ENCODE data around the gene FADD.
A peak's percentile ranks its signal among the peaks of the same experiment; 100 is the strongest.

Gene FADD

GRCh38 chr11:70174547-70175235 is 28.4 kb upstream of the FADD start (continued):
- TF ChIP-seq TSHZ2 (CRISPR knock-in tag; IDR thresholded peaks at IDR 0.05) (no peak), SNAI2 (CRISPR knock-in tag; IDR thresholded peaks at IDR 0.05) (no peak), ZNF565 (CRISPR knock-in tag; conservative IDR thresholded peaks at IDR 0.05; ENCODE audit: low read depth) (no peak)

- no peak for TF ChIP-seq TSHZ2 (CRISPR knock-in tag; IDR thresholded peaks at IDR 0.05)
- no peak for TF ChIP-seq ZNF8 (CRISPR knock-in tag; IDR thresholded peaks at IDR 0.05)
- TF ChIP-seq POU6F1 (CRISPR knock-in tag; IDR thresholded peaks at IDR 0.05; ENCODE audit: borderline replicate concordance, low read depth): no peak
- TF ChIP-seq TOX (CRISPR knock-in tag; IDR thresholded peaks at IDR 0.05; ENCODE audit: borderline replicate concordance): no peak
- no peak for TF ChIP-seq ZNF565 (CRISPR knock-in tag; conservative IDR thresholded peaks at IDR 0.05; ENCODE audit: low read depth)
- no peak for TF ChIP-seq SNAI2 (CRISPR knock-in tag; IDR thresholded peaks at IDR 0.05)
- TF ChIP-seq CREB5 (CRISPR knock-in tag; IDR thresholded peaks at IDR 0.05; ENCODE audit: low read depth): no peak
- no peak for TF ChIP-seq GLIS3 (CRISPR knock-in tag; IDR thresholded peaks at IDR 0.05)
- no peak for TF ChIP-seq BACH2 (CRISPR knock-in tag; IDR thresholded peaks at IDR 0.05; ENCODE audit: borderline replicate concordance)
- no peak for TF ChIP-seq ESRRG (CRISPR knock-in tag; IDR thresholded peaks at IDR 0.05)
- TF ChIP-seq RARB (CRISPR knock-in tag; IDR thresholded peaks at IDR 0.05): no peak
- no peak for TF ChIP-seq PPARA (CRISPR knock-in tag; IDR thresholded peaks at IDR 0.05; ENCODE audit: borderline replicate concordance)
- TF ChIP-seq ZNF70 (CRISPR knock-in tag; IDR thresholded peaks at IDR 0.05): no peak
- TF ChIP-seq CSDC2 (CRISPR knock-in tag; IDR thresholded peaks at IDR 0.05): no peak
- TF ChIP-seq ISL1 (CRISPR knock-in tag; IDR thresholded peaks at IDR 0.05): no peak
- ATAC-seq: no peak
Observed at GRCh38 chr11:70175236-70175698, 27.8 kb upstream of the FADD start.

GRCh38 chr11:70176940-70177689 is 26.0 kb upstream of the FADD start:
- TF ChIP-seq TCF4 (CRISPR knock-in tag; IDR thresholded peaks at IDR 0.05; ENCODE audit: borderline replicate concordance) (no peak), PPARA (CRISPR knock-in tag; IDR thresholded peaks at IDR 0.05; ENCODE audit: borderline replicate concordance) (no peak), ESRRG (CRISPR knock-in tag; IDR thresholded peaks at IDR 0.05) (no peak), PATZ1 (CRISPR knock-in tag; IDR thresholded peaks at IDR 0.05; ENCODE audit: borderline replicate concordance) (no peak), OSR1 (CRISPR knock-in tag; IDR thresholded peaks at IDR 0.05) (no peak), RARB (CRISPR knock-in tag; IDR thresholded peaks at IDR 0.05) (no peak), CREB5 (CRISPR knock-in tag; IDR thresholded peaks at IDR 0.05; ENCODE audit: low read depth) (no peak), SNAI2 (CRISPR knock-in tag; IDR thresholded peaks at IDR 0.05) (no peak), CSRNP3 (CRISPR knock-in tag; IDR thresholded peaks at IDR 0.05) (no peak), TOX (CRISPR knock-in tag; IDR thresholded peaks at IDR 0.05; ENCODE audit: borderline replicate concordance) (no peak), ZC3H10 (CRISPR knock-in tag; IDR thresholded peaks at IDR 0.05) (no peak), CSDC2 (CRISPR knock-in tag; IDR thresholded peaks at IDR 0.05) (no peak), ZFP3 (CRISPR knock-in tag; IDR thresholded peaks at IDR 0.05) (no peak), ZNF8 (CRISPR knock-in tag; IDR thresholded peaks at IDR 0.05) (no peak), GLIS3 (CRISPR knock-in tag; IDR thresholded peaks at IDR 0.05) (no peak), ARNTL (CRISPR knock-in tag; IDR thresholded peaks at IDR 0.05; ENCODE audit: borderline replicate concordance, low read depth) (no peak), ISL1 (CRISPR knock-in tag; IDR thresholded peaks at IDR 0.05) (no peak)
- peak; percentile 70 for ATAC-seq
